ENCODE results near the gene TRAPPC8.
"Not testable (repeated sequence)": the region's sequence is repeated elsewhere in the genome, so short reads cannot be mapped to it uniquely, and the experiment has no call there.

TRAPPC8 gene

DNA sequence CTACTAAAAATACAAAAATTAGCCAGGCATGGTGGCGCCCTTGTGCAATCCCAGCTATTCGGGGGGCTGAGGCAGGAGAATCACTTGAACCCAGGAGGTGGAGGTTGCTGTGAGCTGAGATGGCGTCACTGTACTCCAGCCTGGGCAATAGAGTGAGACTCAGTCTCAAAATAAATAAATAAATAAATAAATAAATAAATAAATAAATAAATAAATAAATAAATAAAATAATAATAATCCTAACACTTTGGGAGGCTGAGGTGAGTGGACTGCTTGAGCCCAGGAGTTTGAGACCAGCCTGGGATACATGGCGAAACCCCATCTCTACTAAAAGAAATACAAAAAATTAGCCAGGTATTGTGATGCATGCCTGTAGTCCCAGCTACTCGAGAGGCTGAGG, 23.6 kb downstream of the TRAPPC8 start:
- H3K9ac ChIP-seq (ENCODE audit: low read length); H2BK120ac ChIP-seq (ENCODE audit: low read depth, low read length); H3K14ac ChIP-seq (ENCODE audit: low read length in 2 of 2); H2BK12ac ChIP-seq (ENCODE audit: low read length in 2 of 2); H3K4me2 ChIP-seq (ENCODE audit: low read length, poor library complexity, severe bottlenecking); H3K27ac ChIP-seq (ENCODE audit: low read length, poor library complexity, severe bottlenecking); H3K4me3 ChIP-seq (ENCODE audit: insufficient read depth in 1 of 2, low read depth in 1 of 2, low read length in 2 of 2); H3K18ac ChIP-seq (ENCODE audit: low read depth in 1 of 2, low read length in 2 of 2); H2AK5ac ChIP-seq (ENCODE audit: low read length, severe bottlenecking); H2BK5ac ChIP-seq (ENCODE audit: low read depth, low read length, poor library complexity, severe bottlenecking); H2AFZ ChIP-seq (ENCODE audit: low read depth, low read length); H3K9me3 ChIP-seq (ENCODE audit: control insufficient read depth, low read length); DNase-seq; H4K8ac ChIP-seq (ENCODE audit: low read length); H2BK15ac ChIP-seq (ENCODE audit: low read depth, poor library complexity, severe bottlenecking); H3K4ac ChIP-seq (ENCODE audit: low read depth in 1 of 2, low read length in 2 of 2); H3K27me3 ChIP-seq (ENCODE audit: control insufficient read depth in 1 of 2, insufficient read depth in 1 of 2, low read length in 2 of 2); H3K23ac ChIP-seq (ENCODE audit: low read length in 2 of 2); H3K4me1 ChIP-seq (ENCODE audit: control insufficient read depth, insufficient read depth, low read depth, low read length); H4K91ac ChIP-seq (ENCODE audit: low read length): not testable (repeated sequence)
- peaks cover 15 to 44% of the 10 kb centered on the region in 2 experiments for H3K36me3 ChIP-seq (ENCODE audit: control insufficient read depth in 1 of 2, insufficient read depth in 2 of 2, low read depth in 1 of 2, low read length in 2 of 2)
- H3K79me1 ChIP-seq (replicated peaks; ENCODE audit: low read length, poor library complexity, severe bottlenecking): peaks cover 14% of the 10 kb centered on the region
- WGBS: 100% methylated on average over 1 of the region's 5 CpGs

- no peak overlapping the region for H3K4me3 ChIP-seq (ENCODE audit: insufficient read depth in 1 of 2, low read depth in 1 of 2, low read length in 2 of 2)
- H3K4me2 ChIP-seq (ENCODE audit: low read length, poor library complexity, severe bottlenecking): no peak overlapping the region
- WGBS: no CpG with 5 or more reads among the region's 1 CpG
- no peak overlapping the region for H4K8ac ChIP-seq (ENCODE audit: low read length)
- no peak overlapping the region for H3K27ac ChIP-seq (ENCODE audit: low read length, poor library complexity, severe bottlenecking)
- H3K4ac ChIP-seq (ENCODE audit: low read depth in 1 of 2, low read length in 2 of 2): no peak overlapping the region
- no peak overlapping the region for H2AK5ac ChIP-seq (ENCODE audit: low read length, severe bottlenecking)
- no peak overlapping the region for H2BK15ac ChIP-seq (ENCODE audit: low read depth, poor library complexity, severe bottlenecking)
- H4K91ac ChIP-seq (ENCODE audit: low read length): no peak overlapping the region
- no peak overlapping the region for H2BK5ac ChIP-seq (ENCODE audit: low read depth, low read length, poor library complexity, severe bottlenecking)
- no peak overlapping the region for H2BK120ac ChIP-seq (ENCODE audit: low read depth, low read length)
- H3K79me1 ChIP-seq (replicated peaks; ENCODE audit: low read length, poor library complexity, severe bottlenecking): peaks cover 15% of the 10 kb centered on the region
- no peak overlapping the region for H3K9ac ChIP-seq (ENCODE audit: low read length)
- no peaks in the 10 kb centered on the region for H3K4me1 ChIP-seq (ENCODE audit: control insufficient read depth, insufficient read depth, low read depth, low read length)
- no peak overlapping the region for H2BK12ac ChIP-seq (ENCODE audit: low read length in 2 of 2)
- H3K23ac ChIP-seq (ENCODE audit: low read length in 2 of 2): no peak overlapping the region
- no peaks in the 10 kb centered on the region for H3K9me3 ChIP-seq (ENCODE audit: control insufficient read depth, low read length)
- H3K14ac ChIP-seq (ENCODE audit: low read length in 2 of 2): no peak overlapping the region
- H3K27me3 ChIP-seq (ENCODE audit: control insufficient read depth in 1 of 2, insufficient read depth in 1 of 2, low read length in 2 of 2): no peaks in the 10 kb centered on the region
- H3K18ac ChIP-seq (ENCODE audit: low read depth in 1 of 2, low read length in 2 of 2): no peak overlapping the region
- H2AFZ ChIP-seq (ENCODE audit: low read depth, low read length): no peak overlapping the region
- peaks cover 15 to 50% of the 10 kb centered on the region in 2 experiments for H3K36me3 ChIP-seq (ENCODE audit: control insufficient read depth in 1 of 2, insufficient read depth in 2 of 2, low read depth in 1 of 2, low read length in 2 of 2)
- no peak for DNase-seq
These were observed 24.2 kb downstream of the TRAPPC8 start for GRCh38 chr18:31918733-31919132.

DNA sequence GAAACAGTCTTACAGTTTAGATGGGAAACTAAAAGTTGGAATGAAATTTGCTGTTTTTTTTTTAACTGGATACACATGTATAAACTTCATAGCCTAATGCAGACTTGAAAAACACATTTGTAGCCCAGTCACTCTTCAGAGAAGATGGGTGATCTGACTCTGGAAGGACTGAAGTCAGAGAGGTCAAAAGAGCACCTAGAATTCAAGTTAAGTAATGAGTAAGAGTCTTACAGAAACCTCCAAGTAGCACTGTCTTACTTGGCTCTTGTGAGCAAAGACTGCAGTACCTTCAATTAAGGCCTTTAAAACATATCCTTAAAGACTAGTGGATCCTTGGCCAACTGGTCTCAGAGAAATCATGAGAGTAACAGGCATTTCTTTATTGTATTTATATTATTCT, 41.9 kb downstream of the TRAPPC8 start:
- H3K79me1 ChIP-seq (replicated peaks; ENCODE audit: low read length, poor library complexity, severe bottlenecking): peaks cover 5% of the 10 kb centered on the region
- H2BK120ac ChIP-seq (ENCODE audit: low read depth, low read length): no peak overlapping the region
- H3K9me3 ChIP-seq (ENCODE audit: control insufficient read depth, low read length): no peaks in the 10 kb centered on the region
- no peak overlapping the region for H3K27ac ChIP-seq (ENCODE audit: low read length, poor library complexity, severe bottlenecking)
- no peak overlapping the region for H3K4me2 ChIP-seq (ENCODE audit: low read length, poor library complexity, severe bottlenecking)
- no peak overlapping the region for H2AK5ac ChIP-seq (ENCODE audit: low read length, severe bottlenecking)
- H3K36me3 ChIP-seq (ENCODE audit: control insufficient read depth in 1 of 2, insufficient read depth in 2 of 2, low read depth in 1 of 2, low read length in 2 of 2): peaks cover 24 to 87% of the 10 kb centered on the region in 2 experiments
- H3K23ac ChIP-seq (ENCODE audit: low read length in 2 of 2): no peak overlapping the region
- H3K9ac ChIP-seq (ENCODE audit: low read length): no peak overlapping the region
- no peaks in the 10 kb centered on the region for H3K27me3 ChIP-seq (ENCODE audit: control insufficient read depth in 1 of 2, insufficient read depth in 1 of 2, low read length in 2 of 2)
- no peak overlapping the region for H3K18ac ChIP-seq (ENCODE audit: low read depth in 1 of 2, low read length in 2 of 2)
- no peak overlapping the region for H3K4me3 ChIP-seq (ENCODE audit: insufficient read depth in 1 of 2, low read depth in 1 of 2, low read length in 2 of 2)
- H3K4me1 ChIP-seq (ENCODE audit: control insufficient read depth, insufficient read depth, low read depth, low read length): peaks cover 2% of the 10 kb centered on the region
- no peak overlapping the region for H3K14ac ChIP-seq (ENCODE audit: low read length in 2 of 2)
- no peak overlapping the region for H2AFZ ChIP-seq (ENCODE audit: low read depth, low read length)
- H2BK12ac ChIP-seq (ENCODE audit: low read length in 2 of 2): no peak overlapping the region
- no peak overlapping the region for H4K8ac ChIP-seq (ENCODE audit: low read length)
- H2BK15ac ChIP-seq (ENCODE audit: low read depth, poor library complexity, severe bottlenecking): no peak overlapping the region
- no peak overlapping the region for H2BK5ac ChIP-seq (ENCODE audit: low read depth, low read length, poor library complexity, severe bottlenecking)
- H4K91ac ChIP-seq (ENCODE audit: low read length): no peak overlapping the region
- DNase-seq: no peak
- no peak overlapping the region for H3K4ac ChIP-seq (ENCODE audit: low read depth in 1 of 2, low read length in 2 of 2)

DNA sequence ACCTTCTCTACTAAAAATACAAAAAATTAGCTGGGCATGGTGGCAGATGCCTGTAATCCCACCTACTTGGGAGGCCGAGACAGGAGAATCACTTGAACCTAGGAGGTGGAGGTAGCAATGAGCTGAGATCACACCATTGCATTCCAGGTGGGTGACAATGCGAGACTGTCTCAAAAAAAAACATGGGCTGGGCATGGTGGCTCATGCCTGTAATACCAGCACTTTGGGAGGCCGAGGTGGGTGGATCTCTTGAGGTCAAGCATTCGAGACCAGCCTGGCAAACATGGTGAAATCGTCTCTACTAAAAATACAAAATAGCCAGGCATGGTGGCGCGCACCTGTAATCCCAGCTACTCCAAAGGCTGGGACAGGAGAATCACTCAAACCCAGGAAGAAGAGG, 43.2 kb downstream of the TRAPPC8 start:
- H4K8ac ChIP-seq (ENCODE audit: low read length); H3K4ac ChIP-seq (ENCODE audit: low read depth in 1 of 2, low read length in 2 of 2); H3K4me2 ChIP-seq (ENCODE audit: low read length, poor library complexity, severe bottlenecking): not testable (repeated sequence)

More for the DNA sequence above, 43.2 kb downstream of the TRAPPC8 start:
- H3K27ac ChIP-seq (ENCODE audit: low read length, poor library complexity, severe bottlenecking); H3K9me3 ChIP-seq (ENCODE audit: control insufficient read depth, low read length); DNase-seq; H2BK15ac ChIP-seq (ENCODE audit: low read depth, poor library complexity, severe bottlenecking); H3K27me3 ChIP-seq (ENCODE audit: control insufficient read depth in 1 of 2, insufficient read depth in 1 of 2, low read length in 2 of 2); H2AFZ ChIP-seq (ENCODE audit: low read depth, low read length); H3K23ac ChIP-seq (ENCODE audit: low read length in 2 of 2); H3K14ac ChIP-seq (ENCODE audit: low read length in 2 of 2); H3K18ac ChIP-seq (ENCODE audit: low read depth in 1 of 2, low read length in 2 of 2); H3K9ac ChIP-seq (ENCODE audit: low read length); H3K79me1 ChIP-seq (replicated peaks; ENCODE audit: low read length, poor library complexity, severe bottlenecking); H2BK12ac ChIP-seq (ENCODE audit: low read length in 2 of 2); H2AK5ac ChIP-seq (ENCODE audit: low read length, severe bottlenecking); H3K4me3 ChIP-seq (ENCODE audit: insufficient read depth in 1 of 2, low read depth in 1 of 2, low read length in 2 of 2); H3K4me1 ChIP-seq (ENCODE audit: control insufficient read depth, insufficient read depth, low read depth, low read length); H4K91ac ChIP-seq (ENCODE audit: low read length); H2BK120ac ChIP-seq (ENCODE audit: low read depth, low read length); H2BK5ac ChIP-seq (ENCODE audit: low read depth, low read length, poor library complexity, severe bottlenecking): not testable (repeated sequence)
- 98% methylated on average over 7 of the region's 7 CpGs for WGBS
- peaks cover 24 to 87% of the 10 kb centered on the region in 2 experiments for H3K36me3 ChIP-seq (ENCODE audit: control insufficient read depth in 1 of 2, insufficient read depth in 2 of 2, low read depth in 1 of 2, low read length in 2 of 2)
